CD4-positive, CD25-positive, alpha-beta regulatory T cell (primary cell): Measurements from ENCODE around the gene VPS52. TPM values are rescaled to one million over a fixed set of nuclear protein-coding genes. Genes with fewer than 3 reads are reported as not detected.
"Not testable (repeated sequence)": the region's sequence is repeated elsewhere in the genome, so short reads cannot be mapped to it uniquely, and the experiment has no call there.

Experiments used
- ATAC-seq, 2 donors: fragments of 150-1000 bp; cut with Tn5 transposase; one replicate each; pipeline ENCODE4 v1.10.0; 2021; ENCODE audit warnings: low read depth in 2 of 2, moderate number of reproducible peaks in 2 of 2, moderate library complexity in 1 of 2
- DNase-seq, 3 donors: peaks; one replicate each; pipeline versions ENCODE4 v3.0.0 to v3.0.0-alpha.2; 2012 to 2022; ENCODE audit warnings: mixed read lengths in 1 of 3
- H3K27ac ChIP-seq: one replicate; pipeline ENCODE4 v1.7.0; 2013; ENCODE audit warnings: mild to moderate bottlenecking, low read length; ENCODE audit not compliant: insufficient read depth, poor library complexity, severe bottlenecking
- H3K27me3 ChIP-seq: one replicate; pipeline ENCODE4 v1.7.0; 2013; ENCODE audit warnings: low read length; ENCODE audit not compliant: control insufficient read depth, insufficient read depth
- H3K36me3 ChIP-seq: one replicate; pipeline ENCODE4 v1.7.0; 2013; ENCODE audit warnings: mild to moderate bottlenecking, low read length, moderate library complexity; ENCODE audit not compliant: control insufficient read depth, insufficient read depth
- H3K4me1 ChIP-seq: 2 replicates; pipeline ENCODE4 v1.7.0; 2013; ENCODE audit warnings: mild to moderate bottlenecking, low read length; ENCODE audit not compliant: insufficient read depth, control insufficient read depth, poor library complexity, severe bottlenecking
- H3K4me3 ChIP-seq: one replicate; pipeline ENCODE4 v1.7.0; 2013; ENCODE audit warnings: low read depth, mild to moderate bottlenecking, low read length, moderate library complexity
- H3K9me3 ChIP-seq, 2 experiments: 1 replicate in 1 of 2; 2 replicates in 1 of 2; pipeline ENCODE4 v1.7.0; 2013; ENCODE audit warnings: low read length in 2 of 2, mild to moderate bottlenecking in 1 of 2, moderate library complexity in 1 of 2; ENCODE audit not compliant: control insufficient read depth in 2 of 2
- H3K27ac Mint-ChIP-seq, 3 donors: one replicate each; pipeline ENCODE4 v1.8.0; 2020 to 2022; ENCODE audit warnings: mild to moderate bottlenecking in 3 of 3, mixed read lengths in 3 of 3, moderate library complexity in 2 of 3
- H3K27me3 Mint-ChIP-seq: one replicate; pipeline ENCODE4 v1.8.0; 2022; ENCODE audit warnings: mild to moderate bottlenecking, mixed read lengths
- H3K36me3 Mint-ChIP-seq: one replicate; pipeline ENCODE4 v1.8.0; 2020; ENCODE audit warnings: mixed read lengths
- H3K4me1 Mint-ChIP-seq, 4 donors: one replicate each; pipeline ENCODE4 v1.8.0; 2020 to 2022; ENCODE audit warnings: mixed read lengths in 4 of 4, mild to moderate bottlenecking in 1 of 4
- H3K4me3 Mint-ChIP-seq, 4 donors: one replicate each; pipeline ENCODE4 v1.8.0; 2020 to 2022; ENCODE audit warnings: mild to moderate bottlenecking in 4 of 4, mixed read lengths in 4 of 4, moderate library complexity in 3 of 4
- H3K9me3 Mint-ChIP-seq, 7 donors: one replicate each; pipeline ENCODE4 v1.8.0; 2020 to 2022; ENCODE audit warnings: mixed read lengths in 7 of 7, mild to moderate bottlenecking in 3 of 7, moderate library complexity in 2 of 7
- polyA plus RNA-seq, 4 donors: library from polyadenylated mRNA; unstranded; fragments of 300-500 nt; fragmentation: Illumina TruSeq; gene quantifications; one replicate each; pipeline ENCODE4 v1.2.3, GENCODE V29; 2021
- total RNA-seq: library from RNA; stranded (reverse); gene quantifications from one replicate; pipeline ENCODE4 v1.2.3, GENCODE V29; 2022

VPS52 gene
- total and polyA plus RNA-seq, 5 donors from 2014 or later = 12.4 to 70.6 (median 15.1) TPM

GRCh38 chr6:33285214-33285613, 13.5 kb upstream of the VPS52 start:
- H3K36me3 ChIP-seq = peaks cover 37% of the 10 kb centered on the region
- H3K36me3 Mint-ChIP-seq = peaks cover 19% of the 10 kb centered on the region
- H3K4me3 Mint-ChIP-seq = not testable (repeated sequence)

DNA sequence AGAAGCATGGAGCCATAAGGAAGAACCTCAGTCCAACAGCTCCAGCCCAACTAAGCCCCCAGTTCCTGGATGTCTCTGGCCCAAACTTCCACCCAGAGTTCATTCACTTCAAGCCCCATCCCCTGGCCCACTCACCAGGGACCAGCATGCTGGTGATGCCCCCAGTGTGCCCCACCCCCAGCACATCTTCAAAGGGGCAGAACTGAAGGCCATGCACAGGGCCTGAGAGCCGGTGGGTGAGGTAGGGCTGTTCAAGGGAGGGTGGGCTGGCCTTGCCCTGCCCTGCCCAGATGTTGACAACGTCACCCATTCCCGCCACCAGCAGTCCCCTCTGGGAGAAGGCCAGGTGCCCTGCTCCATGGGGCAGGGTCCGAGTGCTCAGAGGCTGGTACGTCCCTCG, 8.9 kb upstream of the VPS52 start:
- Histone ChIP-seq H3K36me3 (peaks cover 40% of the 10 kb centered on the region), H3K27me3 (no peaks in the 10 kb centered on the region), H3K9me3 (no peaks in the 10 kb centered on the region), H3K4me1 (peaks cover 42% of the 10 kb centered on the region), H3K27ac (no peak overlapping the region), H3K4me3 (no peak overlapping the region)
- no peak for ATAC-seq
- DNase-seq = no peak
- Mint-ChIP-seq H3K27ac (peak overlapping the region in 2 of 3 donors; percentile 77 to 82), H3K27me3 (no peaks in the 10 kb centered on the region), H3K36me3 (peaks cover 7% of the 10 kb centered on the region), H3K9me3 (no peaks in the 10 kb centered on the region), H3K4me1 (peaks cover 0 to 44% (median 11%) of the 10 kb centered on the region in 4 donors), H3K4me3 (peak overlapping the region in 1 of 4 donors; percentile 94)

More at GRCh38 chr6:33285214-33285613, 13.5 kb upstream of the VPS52 start:
- H3K9me3 Mint-ChIP-seq, DNase-seq, H3K27me3 ChIP-seq, H3K27me3 Mint-ChIP-seq, H3K9me3 ChIP-seq, ATAC-seq, H3K27ac ChIP-seq, H3K4me3 ChIP-seq: not testable (repeated sequence)
- peaks cover 21% of the 10 kb centered on the region for H3K4me1 ChIP-seq
- peaks cover 9 to 44% (median 19%) of the 10 kb centered on the region in 4 donors for H3K4me1 Mint-ChIP-seq
- H3K27ac Mint-ChIP-seq = peak overlapping the region in 1 of 3 donors; percentile 20

GRCh38 chr6:33279971-33280511, 8.4 kb upstream of the VPS52 start:
- peaks cover 45% of the 10 kb centered on the region for H3K36me3 ChIP-seq
- no peak for DNase-seq

DNA sequence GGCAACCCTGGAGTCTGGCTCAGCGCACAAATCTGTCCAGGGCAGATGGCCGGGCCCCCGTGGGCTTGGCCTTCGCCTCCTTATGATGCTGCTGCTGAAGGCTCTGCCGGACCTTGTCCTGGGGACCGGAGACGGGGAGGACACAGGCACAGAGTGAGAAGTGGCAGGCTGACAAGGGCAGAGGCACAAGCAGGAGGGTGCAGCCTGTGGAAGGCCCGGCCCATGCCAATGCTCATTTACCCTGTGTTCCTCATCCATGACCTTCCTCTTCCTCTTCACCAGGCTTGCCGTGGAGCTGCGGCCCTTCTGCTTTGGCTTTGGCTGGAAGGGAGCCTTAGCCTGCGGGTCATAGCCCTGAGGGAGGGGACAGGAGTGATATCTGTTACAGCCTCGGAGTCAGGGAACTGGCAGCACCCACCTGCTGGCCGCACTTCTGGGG, 7.6 kb upstream of the VPS52 start:
- peaks cover 0 to 57% (median 21%) of the 10 kb centered on the region in 4 donors for H3K4me1 Mint-ChIP-seq
- H3K27ac Mint-ChIP-seq = no peak overlapping the region
- no peak for ATAC-seq

More at GRCh38 chr6:33279971-33280511, 8.4 kb upstream of the VPS52 start:
- Mint-ChIP-seq H3K9me3 (no peaks in the 10 kb centered on the region), H3K36me3 (peaks cover 8% of the 10 kb centered on the region), H3K4me1 (peaks cover 0 to 49% (median 13%) of the 10 kb centered on the region in 4 donors), H3K27ac (peak overlapping the region in 1 of 3 donors; percentile 82), H3K27me3 (no peaks in the 10 kb centered on the region), H3K4me3 (peak overlapping the region in 2 of 4 donors; percentile 46 to 94)
- ATAC-seq = no peak
- Histone ChIP-seq H3K27me3 (no peaks in the 10 kb centered on the region), H3K4me1 (peaks cover 47% of the 10 kb centered on the region), H3K27ac (no peak overlapping the region), H3K9me3 (no peaks in the 10 kb centered on the region), H3K4me3 (no peak overlapping the region)

DNA sequence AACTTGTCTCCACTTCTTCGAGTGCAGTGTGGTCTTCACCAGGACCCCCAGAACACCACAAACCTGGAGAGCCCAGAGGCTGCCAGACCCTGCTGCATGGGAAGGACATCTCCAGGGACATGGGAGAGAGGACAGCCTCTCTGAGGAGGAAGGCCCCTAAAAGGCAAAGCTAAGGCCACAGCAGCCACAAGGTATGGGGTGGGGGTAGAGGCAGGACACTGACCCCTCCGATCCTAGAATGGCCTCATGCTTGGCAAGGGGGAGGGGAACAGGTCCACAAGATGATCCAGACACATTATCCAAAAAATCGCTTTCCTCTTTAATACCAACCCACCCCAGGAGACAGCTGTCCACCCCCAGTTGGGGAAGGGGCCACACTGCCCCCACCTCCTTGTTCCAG, 7.1 kb upstream of the VPS52 start:
- Histone ChIP-seq H3K4me1 (peaks cover 59% of the 10 kb centered on the region), H3K9me3 (no peaks in the 10 kb centered on the region), H3K36me3 (peaks cover 53% of the 10 kb centered on the region), H3K4me3 (no peak overlapping the region), H3K27me3 (no peaks in the 10 kb centered on the region), H3K27ac (peak overlapping the region; percentile 87)
- peak overlapping the region in 1 of 3 donors; percentile 99 for H3K27ac Mint-ChIP-seq
- no peaks in the 10 kb centered on the region for H3K9me3 Mint-ChIP-seq
- no peak for ATAC-seq
- H3K27me3 Mint-ChIP-seq = no peaks in the 10 kb centered on the region
- no peak for DNase-seq
- H3K4me1 Mint-ChIP-seq = peaks cover 0 to 60% (median 23%) of the 10 kb centered on the region in 4 donors
- peaks cover 14% of the 10 kb centered on the region for H3K36me3 Mint-ChIP-seq
- peak overlapping the region; percentile 80 to 94 (median 92) for H3K4me3 Mint-ChIP-seq

More for the DNA sequence above, 7.6 kb upstream of the VPS52 start:
- DNase-seq = no peak
- Mint-ChIP-seq H3K36me3 (peaks cover 14% of the 10 kb centered on the region), H3K27me3 (no peaks in the 10 kb centered on the region), H3K9me3 (no peaks in the 10 kb centered on the region), H3K4me3 (peak overlapping the region; percentile 51 to 94 (median 92))
- Histone ChIP-seq H3K27me3 (no peaks in the 10 kb centered on the region), H3K4me3 (no peak overlapping the region), H3K36me3 (peaks cover 48% of the 10 kb centered on the region), H3K27ac (peak overlapping the region; percentile 87), H3K4me1 (peaks cover 54% of the 10 kb centered on the region), H3K9me3 (no peaks in the 10 kb centered on the region)

GRCh38 chr6:33278392-33278741, 6.7 kb upstream of the VPS52 start:
- Mint-ChIP-seq H3K27ac (peak overlapping the region in 2 of 3 donors; percentile 48 to 99), H3K36me3 (peaks cover 14% of the 10 kb centered on the region), H3K4me3 (peak overlapping the region; percentile 91 to 94 (median 92)), H3K9me3 (no peaks in the 10 kb centered on the region), H3K27me3 (no peaks in the 10 kb centered on the region), H3K4me1 (peaks cover 0 to 64% (median 27%) of the 10 kb centered on the region in 4 donors)
- Histone ChIP-seq H3K9me3 (no peaks in the 10 kb centered on the region), H3K27me3 (no peaks in the 10 kb centered on the region), H3K4me3 (no peak overlapping the region), H3K27ac (peak overlapping the region; percentile 87), H3K4me1 (peaks cover 63% of the 10 kb centered on the region), H3K36me3 (peaks cover 50% of the 10 kb centered on the region)
- no peak for ATAC-seq
- DNase-seq = no peak

DNA sequence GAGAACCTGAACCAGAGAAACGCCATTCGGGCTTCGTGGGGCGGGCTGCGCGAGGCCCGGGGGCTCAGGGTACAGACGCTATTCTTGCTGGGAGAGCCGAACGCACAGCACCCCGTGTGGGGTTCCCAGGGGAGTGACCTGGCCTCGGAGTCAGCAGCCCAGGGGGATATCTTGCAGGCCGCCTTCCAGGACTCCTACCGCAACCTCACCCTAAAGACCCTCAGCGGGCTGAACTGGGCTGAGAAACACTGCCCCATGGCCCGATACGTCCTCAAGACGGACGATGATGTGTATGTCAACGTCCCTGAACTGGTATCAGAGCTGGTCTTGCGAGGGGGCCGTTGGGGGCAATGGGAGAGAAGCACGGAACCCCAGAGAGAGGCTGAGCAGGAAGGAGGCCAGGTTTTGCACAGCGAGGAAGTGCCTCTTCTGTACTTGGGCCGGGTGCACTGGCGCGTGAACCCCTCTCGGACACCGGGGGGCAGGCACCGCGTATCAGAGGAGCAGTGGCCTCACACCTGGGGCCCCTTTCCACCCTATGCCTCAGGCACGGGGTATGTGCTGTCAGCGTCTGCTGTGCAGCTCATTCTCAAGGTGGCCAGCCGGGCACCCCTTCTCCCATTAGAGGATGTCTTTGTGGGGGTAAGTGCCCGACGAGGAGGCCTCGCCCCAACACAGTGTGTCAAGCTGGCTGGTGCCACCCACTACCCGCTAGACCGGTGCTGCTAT, 6.2 kb upstream of the VPS52 start:
- Mint-ChIP-seq H3K4me3 (peak overlapping the region; percentile 91 to 94 (median 92)), H3K27me3 (no peaks in the 10 kb centered on the region), H3K27ac (peak overlapping the region; percentile 94 to 99 (median 94)), H3K36me3 (peaks cover 14% of the 10 kb centered on the region), H3K4me1 (peaks cover 0 to 70% (median 32%) of the 10 kb centered on the region in 4 donors), H3K9me3 (no peaks in the 10 kb centered on the region)
- ATAC-seq = peak; percentile 6 to 15
- Histone ChIP-seq H3K4me1 (peaks cover 69% of the 10 kb centered on the region), H3K27ac (peak overlapping the region; percentile 87), H3K27me3 (no peaks in the 10 kb centered on the region), H3K36me3 (peaks cover 47% of the 10 kb centered on the region), H3K9me3 (no peaks in the 10 kb centered on the region), H3K4me3 (peak overlapping the region; percentile 62)
- DNase-seq = peak; percentile 10 to 53 (median 30)
